Progenitor cell of endocrine pancreas (in vitro differentiated cells): Measurements from ENCODE around the gene BLNK. TPM values are rescaled to one million over a fixed set of nuclear protein-coding genes. Genes with fewer than 3 reads are reported as not detected.

Source experiments
- DNase-seq: peaks from one replicate; pipeline ENCODE4 v3.0.0; 2021; ENCODE audit warnings: low spot score; ENCODE audit not compliant: unreplicated experiment
- H3K27ac Mint-ChIP-seq: 2 replicates; pipeline ENCODE4 v1.8.0; 2021; ENCODE audit warnings: mild to moderate bottlenecking, moderate library complexity, mixed read lengths
- H3K27me3 Mint-ChIP-seq: 2 replicates; pipeline ENCODE4 v1.8.0; 2021; ENCODE audit warnings: mixed read lengths
- H3K36me3 Mint-ChIP-seq: 2 replicates; pipeline ENCODE4 v1.8.0; 2022; ENCODE audit warnings: mixed read lengths; ENCODE audit not compliant: insufficient read depth
- H3K4me1 Mint-ChIP-seq: 2 replicates; pipeline ENCODE4 v1.8.0; 2021; ENCODE audit warnings: low read depth, mixed read lengths
- H3K4me3 Mint-ChIP-seq: 2 replicates; pipeline ENCODE4 v1.8.0; 2021; ENCODE audit warnings: low read depth, mild to moderate bottlenecking, moderate library complexity, mixed read lengths
- H3K9me3 Mint-ChIP-seq: 2 replicates; pipeline ENCODE4 v1.8.0; 2021; ENCODE audit warnings: low read depth, mixed read lengths
- total RNA-seq: library from RNA; stranded (reverse); gene quantifications from 2 replicates; pipeline ENCODE4 v1.2.1, GENCODE V29; 2021
- TF ChIP-seq, protein P1 (sequence below): fragments of 200-600 bp; sonication (generic); IDR thresholded peaks from one replicate; pipeline ENCODE4 v1.5.0; 2021; ENCODE audit warnings: antibody characterized with exemption, mild to moderate bottlenecking; ENCODE audit not compliant: unreplicated experiment

The BLNK gene
- total RNA-seq, 1 donor from 2014 or later = 1.6 TPM

DNA sequence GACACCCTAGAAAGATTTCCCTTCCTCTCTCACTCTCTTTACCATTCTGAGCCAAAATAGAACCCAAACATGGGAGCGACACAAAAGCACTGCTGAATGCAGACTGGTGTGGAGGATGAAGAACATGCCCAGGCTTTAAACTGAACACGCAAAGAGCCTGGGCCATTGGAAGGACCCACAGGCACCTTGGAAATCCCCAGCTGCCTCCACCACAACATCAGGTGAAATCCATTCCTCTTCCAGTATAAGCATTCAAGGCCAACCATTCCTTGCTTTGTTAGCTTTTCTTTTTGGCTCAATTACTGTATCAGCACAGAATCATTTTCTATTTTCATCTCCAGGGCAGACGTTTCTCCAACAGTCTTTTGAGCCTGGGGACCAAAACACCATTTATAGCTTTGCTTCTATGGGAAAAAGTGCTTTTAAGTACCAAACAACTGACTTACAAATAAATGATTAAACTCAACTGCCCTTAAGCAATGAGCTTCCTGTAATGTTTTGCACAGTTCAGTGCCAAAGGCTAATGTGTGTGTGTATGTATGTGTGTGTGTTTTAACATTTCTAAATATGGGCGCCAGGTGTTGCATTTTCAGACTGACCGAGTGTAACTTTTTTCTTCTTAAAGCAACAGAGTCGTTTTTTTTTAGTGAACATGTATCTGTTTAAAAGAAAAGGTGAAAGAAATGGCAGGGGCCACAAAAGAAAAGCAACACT lies 16.2 kb upstream of the BLNK start:
- H3K9me3 Mint-ChIP-seq = no peaks in the 10 kb centered on the region
- TF ChIP-seq, protein P1, sequence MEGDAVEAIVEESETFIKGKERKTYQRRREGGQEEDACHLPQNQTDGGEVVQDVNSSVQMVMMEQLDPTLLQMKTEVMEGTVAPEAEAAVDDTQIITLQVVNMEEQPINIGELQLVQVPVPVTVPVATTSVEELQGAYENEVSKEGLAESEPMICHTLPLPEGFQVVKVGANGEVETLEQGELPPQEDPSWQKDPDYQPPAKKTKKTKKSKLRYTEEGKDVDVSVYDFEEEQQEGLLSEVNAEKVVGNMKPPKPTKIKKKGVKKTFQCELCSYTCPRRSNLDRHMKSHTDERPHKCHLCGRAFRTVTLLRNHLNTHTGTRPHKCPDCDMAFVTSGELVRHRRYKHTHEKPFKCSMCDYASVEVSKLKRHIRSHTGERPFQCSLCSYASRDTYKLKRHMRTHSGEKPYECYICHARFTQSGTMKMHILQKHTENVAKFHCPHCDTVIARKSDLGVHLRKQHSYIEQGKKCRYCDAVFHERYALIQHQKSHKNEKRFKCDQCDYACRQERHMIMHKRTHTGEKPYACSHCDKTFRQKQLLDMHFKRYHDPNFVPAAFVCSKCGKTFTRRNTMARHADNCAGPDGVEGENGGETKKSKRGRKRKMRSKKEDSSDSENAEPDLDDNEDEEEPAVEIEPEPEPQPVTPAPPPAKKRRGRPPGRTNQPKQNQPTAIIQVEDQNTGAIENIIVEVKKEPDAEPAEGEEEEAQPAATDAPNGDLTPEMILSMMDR = no peak
- H3K4me1 Mint-ChIP-seq = peaks cover 12% of the 10 kb centered on the region
- H3K27me3 Mint-ChIP-seq = no peaks in the 10 kb centered on the region
- peak overlapping the region; percentile 56 for H3K27ac Mint-ChIP-seq
- H3K36me3 Mint-ChIP-seq = no peaks in the 10 kb centered on the region
- DNase-seq = no peak
- no peak overlapping the region for H3K4me3 Mint-ChIP-seq

DNA sequence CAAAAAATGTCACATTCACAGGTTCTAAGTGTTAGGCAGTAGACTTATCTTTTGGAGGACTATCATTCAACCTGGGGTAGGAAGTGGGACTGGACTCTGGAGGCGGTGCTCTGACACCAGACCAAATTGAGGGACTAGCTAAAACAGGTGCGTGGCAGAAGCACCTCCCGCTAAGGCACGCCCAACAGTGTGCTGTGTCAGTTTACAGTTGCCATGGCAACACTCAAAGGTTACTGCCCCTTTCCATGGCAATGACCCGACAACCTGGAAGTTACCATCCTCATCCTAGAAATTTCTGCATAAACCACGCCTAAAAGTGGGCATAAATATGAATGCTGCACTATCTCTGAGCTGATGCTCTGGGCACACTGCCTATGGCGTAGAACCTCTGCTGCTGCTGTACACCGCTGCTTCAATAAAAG lies 14.0 kb upstream of the BLNK start:
- Mint-ChIP-seq H3K4me1 (peaks cover 12% of the 10 kb centered on the region), H3K9me3 (no peaks in the 10 kb centered on the region), H3K27me3 (no peaks in the 10 kb centered on the region), H3K4me3 (no peak overlapping the region), H3K27ac (no peak overlapping the region), H3K36me3 (no peaks in the 10 kb centered on the region)
- TF ChIP-seq, protein P1 = no peak
- no peak for DNase-seq

DNA sequence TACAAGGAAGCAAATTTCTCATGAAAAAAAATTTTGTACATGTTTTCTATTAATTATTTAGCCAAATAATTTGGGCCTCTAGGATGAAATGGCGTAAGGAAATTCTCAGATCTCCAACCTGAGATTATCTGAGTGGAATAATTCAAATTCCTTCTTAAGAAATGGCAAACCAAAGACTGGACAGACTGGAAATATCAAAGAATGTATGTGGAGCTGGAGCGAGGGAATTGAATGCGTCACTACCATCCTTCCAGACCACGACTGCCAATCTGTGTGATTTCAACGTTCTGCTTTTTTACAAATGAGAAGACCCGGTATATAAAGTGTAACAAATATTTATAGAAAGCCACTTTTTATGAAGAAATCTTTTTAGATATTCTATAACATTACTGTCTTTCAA lies 12.4 kb upstream of the BLNK start:
- Mint-ChIP-seq H3K4me3 (no peak overlapping the region), H3K27me3 (no peaks in the 10 kb centered on the region), H3K36me3 (no peaks in the 10 kb centered on the region), H3K4me1 (peaks cover 12% of the 10 kb centered on the region), H3K9me3 (no peaks in the 10 kb centered on the region), H3K27ac (no peak overlapping the region)
- TF ChIP-seq, protein P1 = no peak
- DNase-seq = no peak

DNA sequence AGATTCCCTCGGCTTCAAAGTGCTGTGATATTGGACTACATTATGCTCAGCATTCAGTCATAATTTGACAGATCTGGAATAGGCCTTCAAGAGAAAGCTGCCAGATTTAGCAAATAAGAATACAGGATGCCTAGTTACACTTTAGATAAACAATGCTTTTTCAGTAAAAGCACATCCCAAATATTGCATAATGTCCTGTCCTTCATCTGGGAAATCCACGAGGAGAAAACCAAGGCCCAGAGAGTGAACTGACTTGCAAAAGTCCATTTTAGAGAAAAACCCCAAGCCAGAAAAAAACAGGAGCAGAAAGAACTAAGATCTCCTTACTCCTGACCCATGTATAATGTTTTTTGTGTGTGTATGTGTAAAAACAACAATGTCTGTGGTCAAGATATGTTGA lies 12.0 kb upstream of the BLNK start:
- H3K27ac Mint-ChIP-seq = no peak overlapping the region
- H3K27me3 Mint-ChIP-seq = no peaks in the 10 kb centered on the region
- peaks cover 11% of the 10 kb centered on the region for H3K4me1 Mint-ChIP-seq
- TF ChIP-seq, protein P1 = no peak
- DNase-seq = no peak
- no peaks in the 10 kb centered on the region for H3K9me3 Mint-ChIP-seq
- no peaks in the 10 kb centered on the region for H3K36me3 Mint-ChIP-seq
- no peak overlapping the region for H3K4me3 Mint-ChIP-seq

DNA sequence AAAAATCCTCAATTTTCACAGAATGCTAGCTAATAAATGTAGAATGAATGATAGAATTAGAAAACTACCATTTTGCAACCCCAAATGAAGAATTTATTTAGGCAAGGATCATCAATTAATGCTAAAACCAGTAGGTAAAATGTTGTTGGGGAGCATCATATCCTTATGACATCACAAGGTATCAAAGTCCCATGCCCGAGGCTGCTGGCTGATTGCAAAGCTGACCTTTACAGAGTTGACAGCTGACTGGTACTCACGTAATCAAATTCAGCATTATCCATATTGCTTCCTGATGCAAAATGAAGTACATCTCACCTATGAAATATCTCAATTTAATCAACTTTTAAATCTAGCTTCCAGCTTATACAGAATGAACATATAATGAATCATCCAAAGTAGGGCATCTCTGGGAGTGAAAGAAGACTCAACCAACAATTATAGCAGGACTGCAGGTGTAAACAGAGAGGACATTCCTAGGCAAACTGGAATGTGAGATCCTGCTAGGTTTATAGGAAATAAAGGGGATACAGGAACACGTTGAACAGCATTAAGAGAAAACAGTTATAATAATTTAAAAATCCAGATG lies 10.2 kb upstream of the BLNK start:
- no peaks in the 10 kb centered on the region for H3K4me1 Mint-ChIP-seq
- no peak overlapping the region for H3K27ac Mint-ChIP-seq
- H3K4me3 Mint-ChIP-seq = no peak overlapping the region
- H3K9me3 Mint-ChIP-seq = no peaks in the 10 kb centered on the region
- H3K36me3 Mint-ChIP-seq = no peaks in the 10 kb centered on the region
- TF ChIP-seq, protein P1 = no peak
- DNase-seq = no peak
- no peaks in the 10 kb centered on the region for H3K27me3 Mint-ChIP-seq
